AG04450 (cell line): ENCODE data around the gene CRIM1. TPM values are rescaled to one million over a fixed set of nuclear protein-coding genes. Genes with fewer than 3 reads are reported as not detected.

ENCODE experiments used
- CTCF ChIA-PET: fragments of 300-600, 350-600 bp; formaldehyde crosslinking; extraction: SDS; loops from one replicate; lab custom pipeline; 2022; ENCODE audit warnings: antibody characterized with exemption, inconsistent platforms; lab: Charles Lee
- POLR2A ChIA-PET: fragments of 350-600 bp; formaldehyde crosslinking; extraction: SDS; loops from one replicate; lab custom pipeline; 2021; ENCODE audit warnings: antibody characterized with exemption, inconsistent platforms; lab: Yijun Ruan, JAX
- DNase-seq: peaks from one replicate; pipeline ENCODE4 v3.0.0-alpha.2; 2011; ENCODE audit warnings: low read depth, low spot score
- H3K27ac ChIP-seq: one replicate; pipeline ENCODE4 v1.5.1; 2012; ENCODE audit warnings: low read depth, low read length, control low read depth
- H3K27me3 ChIP-seq: one replicate; pipeline ENCODE4 v1.6.0; 2012; ENCODE audit warnings: low read length; ENCODE audit not compliant: control insufficient read depth, insufficient read depth
- H3K4me3 ChIP-seq: 2 replicates; pipeline ENCODE4 v1.5.1; 2011; ENCODE audit warnings: mild to moderate bottlenecking, low read depth, low read length, control low read depth
- H3K9me3 ChIP-seq: 2 replicates; pipeline ENCODE4 v1.5.1; 2012; ENCODE audit warnings: low read length; ENCODE audit not compliant: control insufficient read depth, insufficient read depth
- polyA plus RNA-seq: library from polyadenylated mRNA; depleted of rRNA; stranded (reverse); fragments of >200 nt; gene quantifications from 2 replicates; pipeline ENCODE4 v1.2.3, GENCODE V29; 2011
- TF ChIP-seq, protein P1 (sequence below): IDR thresholded peaks from 2 replicates; pipeline ENCODE4 v1.5.1; 2011; ENCODE audit warnings: low read depth, low read length, control low read depth, inconsistent platforms

Gene CRIM1
- polyA plus RNA-seq, 1 experiment = 142 TPM

DNA sequence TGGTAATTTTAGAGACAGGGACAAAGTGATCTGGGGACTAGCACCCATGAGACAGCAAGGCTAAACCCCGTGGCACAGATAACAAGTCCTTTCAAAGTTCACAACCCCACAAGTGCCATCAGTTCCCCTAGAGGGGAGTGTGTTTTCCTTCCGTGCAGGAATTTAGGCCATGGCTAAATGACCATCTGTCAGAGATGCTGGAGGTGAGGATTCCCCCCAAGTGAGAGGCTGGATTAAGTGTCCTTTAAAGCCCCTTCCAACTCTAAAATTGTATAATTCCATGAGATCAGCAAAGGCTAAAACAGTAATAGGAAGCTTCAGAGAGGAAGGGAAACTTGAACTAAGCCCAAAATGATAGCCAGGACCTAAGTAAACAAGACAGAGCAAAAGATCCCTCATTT, 233.7 kb downstream of the CRIM1 start:
- ChIA-PET CTCF (interaction anchor here (1.2 kb wide), 1 partner anchor 82 kb away, joined by 3 read pairs; no protein-coding TSS in a partner anchor), POLR2A (no interaction called here)
- Histone ChIP-seq H3K27me3 (no peaks in the 10 kb centered on the region), H3K9me3 (no peaks in the 10 kb centered on the region), H3K27ac (no peak overlapping the region), H3K4me3 (no peak overlapping the region)
- TF ChIP-seq, protein P1, sequence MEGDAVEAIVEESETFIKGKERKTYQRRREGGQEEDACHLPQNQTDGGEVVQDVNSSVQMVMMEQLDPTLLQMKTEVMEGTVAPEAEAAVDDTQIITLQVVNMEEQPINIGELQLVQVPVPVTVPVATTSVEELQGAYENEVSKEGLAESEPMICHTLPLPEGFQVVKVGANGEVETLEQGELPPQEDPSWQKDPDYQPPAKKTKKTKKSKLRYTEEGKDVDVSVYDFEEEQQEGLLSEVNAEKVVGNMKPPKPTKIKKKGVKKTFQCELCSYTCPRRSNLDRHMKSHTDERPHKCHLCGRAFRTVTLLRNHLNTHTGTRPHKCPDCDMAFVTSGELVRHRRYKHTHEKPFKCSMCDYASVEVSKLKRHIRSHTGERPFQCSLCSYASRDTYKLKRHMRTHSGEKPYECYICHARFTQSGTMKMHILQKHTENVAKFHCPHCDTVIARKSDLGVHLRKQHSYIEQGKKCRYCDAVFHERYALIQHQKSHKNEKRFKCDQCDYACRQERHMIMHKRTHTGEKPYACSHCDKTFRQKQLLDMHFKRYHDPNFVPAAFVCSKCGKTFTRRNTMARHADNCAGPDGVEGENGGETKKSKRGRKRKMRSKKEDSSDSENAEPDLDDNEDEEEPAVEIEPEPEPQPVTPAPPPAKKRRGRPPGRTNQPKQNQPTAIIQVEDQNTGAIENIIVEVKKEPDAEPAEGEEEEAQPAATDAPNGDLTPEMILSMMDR = no peak
- DNase-seq = no peak

DNA sequence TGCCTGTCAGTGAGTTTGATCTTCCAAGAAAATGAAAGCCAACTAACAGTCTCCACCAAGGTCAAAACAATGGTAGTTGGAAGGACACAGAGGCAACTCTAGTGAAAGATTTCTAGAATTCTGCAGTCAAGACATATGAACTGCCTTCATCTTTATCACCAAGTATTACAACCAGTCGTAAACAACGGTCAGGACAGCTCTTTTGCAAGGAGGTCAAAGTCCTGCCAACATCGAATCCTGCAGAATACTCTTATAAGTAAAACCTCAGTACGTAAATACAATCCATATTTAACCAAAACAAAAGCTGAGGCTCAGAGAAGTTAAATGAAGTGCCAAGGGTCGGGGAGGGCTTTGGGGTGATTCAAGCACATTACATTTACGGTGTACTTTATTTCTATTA, 239.3 kb downstream of the CRIM1 start:
- POLR2A ChIA-PET = no interaction called here
- TF ChIP-seq, protein P1 = no peak
- Histone ChIP-seq H3K4me3 (no peak overlapping the region), H3K27ac (no peak overlapping the region), H3K9me3 (no peaks in the 10 kb centered on the region), H3K27me3 (no peaks in the 10 kb centered on the region)
- CTCF ChIA-PET = no interaction called here
- DNase-seq = no peak

DNA sequence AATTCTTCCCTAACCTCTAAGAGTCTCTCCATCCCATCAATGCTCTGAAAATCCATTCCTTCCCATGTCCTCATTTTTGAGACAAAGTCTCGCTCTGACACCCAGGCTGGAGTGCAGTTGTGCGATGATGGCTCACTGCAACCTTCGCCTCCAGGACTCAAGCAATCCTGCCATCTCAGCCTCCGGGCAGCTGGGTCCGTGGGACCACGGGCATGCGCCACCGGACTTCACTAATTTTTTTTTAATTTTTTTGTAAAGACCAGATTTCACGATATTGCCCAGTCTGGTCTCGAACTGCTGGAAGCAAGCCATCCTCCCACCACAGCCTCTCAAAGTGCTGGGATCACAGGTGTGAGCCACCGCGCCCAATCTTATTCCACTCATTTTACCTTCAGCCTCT, 240.8 kb downstream of the CRIM1 start:
- DNase-seq = no peak
- Histone ChIP-seq H3K27ac (no peak overlapping the region), H3K4me3 (peak overlapping the region; percentile 88), H3K27me3 (no peaks in the 10 kb centered on the region), H3K9me3 (no peaks in the 10 kb centered on the region)
- ChIA-PET CTCF (no interaction called here), POLR2A (no interaction called here)
- TF ChIP-seq, protein P1 = no peak

DNA sequence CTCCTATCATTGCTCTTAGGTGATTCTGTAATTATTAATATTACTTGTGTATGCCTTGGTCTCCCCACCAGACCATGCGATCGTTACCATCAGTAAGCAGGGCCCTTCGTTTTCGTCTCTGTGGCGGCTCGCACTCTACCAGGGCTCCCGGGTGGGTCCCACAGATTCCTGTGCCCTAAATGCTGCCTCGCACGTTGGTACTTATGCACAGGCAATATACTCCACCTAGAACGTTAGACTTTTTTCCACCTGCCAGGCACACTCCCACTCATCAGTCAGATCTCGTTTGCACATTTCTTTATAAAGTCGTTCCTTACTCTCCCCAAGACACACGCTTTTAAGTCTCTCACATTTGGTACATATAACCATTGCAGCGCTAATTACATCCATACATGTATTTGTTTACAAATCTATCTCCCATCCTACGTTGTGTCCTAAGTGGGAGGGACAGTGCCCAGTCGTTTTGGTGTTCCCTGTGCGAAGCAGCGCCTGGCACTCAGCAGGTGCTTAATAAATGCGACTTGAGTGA, 241.5 kb downstream of the CRIM1 start:
- CTCF ChIA-PET = interaction anchor here (1.0 kb wide), 1 partner anchor 15 kb away, joined by 3 read pairs; no protein-coding TSS in a partner anchor
- TF ChIP-seq, protein P1 = no peak

DNA sequence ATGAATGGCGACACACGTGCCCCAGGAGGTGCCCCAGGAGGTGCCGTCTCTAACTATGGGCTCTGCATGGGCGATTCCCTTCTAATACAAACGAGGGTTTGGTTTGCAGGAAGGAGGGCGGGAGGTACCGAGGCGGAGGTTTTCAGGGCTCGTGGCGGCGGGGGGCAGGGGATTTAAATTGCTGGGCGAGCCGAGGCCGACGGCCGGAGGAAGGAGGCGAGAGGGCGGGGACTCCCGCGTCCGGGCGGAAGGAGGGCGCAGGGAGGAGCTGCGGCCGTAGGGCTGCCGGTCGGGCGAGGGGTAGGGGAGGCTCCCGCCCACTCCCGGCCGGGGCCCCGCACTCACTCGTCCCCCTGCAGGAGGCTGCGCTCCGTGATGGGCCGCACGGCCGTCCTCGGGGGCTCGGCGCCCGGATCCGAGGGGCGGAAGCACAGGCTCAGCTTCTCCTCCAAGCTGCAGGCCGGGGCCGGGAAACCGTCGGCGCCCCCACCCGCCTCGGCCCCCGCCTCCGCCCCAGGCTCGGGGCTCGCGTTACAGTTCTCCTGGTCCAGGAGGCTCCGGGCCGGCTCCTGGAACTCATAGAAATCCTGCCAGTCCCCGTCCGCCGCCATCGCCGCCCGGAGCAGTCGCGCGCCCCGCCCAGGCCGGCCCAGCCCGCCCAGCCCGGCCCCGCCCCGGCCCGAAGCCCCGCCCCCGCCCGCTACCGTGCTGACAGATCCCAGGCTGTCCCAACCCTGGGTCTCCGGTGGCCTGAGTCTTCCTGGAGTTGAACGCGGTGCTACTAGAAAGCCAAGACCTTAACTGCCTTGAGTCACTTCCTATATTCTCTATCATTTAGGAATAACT, 242.2 kb downstream of the CRIM1 start, which contains the start of gene FEZ2:
Gene FEZ2, minus strand, starts transcription at position 637 of the 846 bp plus-strand sequence. Its CDS starts 26 bp downstream, at position 611.
- TF ChIP-seq, protein P1 = no peak
- Histone ChIP-seq H3K27me3 (no peaks in the 10 kb centered on the region), H3K4me3 (peak within 1 kb of the TSS; percentile 88), H3K27ac (peak within 1 kb of the TSS; percentile 47), H3K9me3 (no peaks in the 10 kb centered on the region)
- ChIA-PET POLR2A (interaction anchor here (0.8 to 1.7 kb wide), 4 partner anchors 10 to 41 kb away, joined by 3 to 5 read pairs (median 4); no protein-coding TSS in a partner anchor), CTCF (interaction anchor here (1.0 kb wide), 1 partner anchor 14 kb away, joined by 3 read pairs; no protein-coding TSS in a partner anchor)
- DNase-seq = peak; percentile 29

More for the DNA sequence above, 241.5 kb downstream of the CRIM1 start:
- no peaks in the 10 kb centered on the region for H3K9me3 ChIP-seq
- POLR2A ChIA-PET = interaction anchor here (1.0 to 1.7 kb wide), 3 partner anchors 10 to 40 kb away, joined by 3 to 5 read pairs (median 3); no protein-coding TSS in a partner anchor
- DNase-seq = no peak
- peak overlapping the region; percentile 21 for H3K27ac ChIP-seq
- H3K4me3 ChIP-seq = peak overlapping the region; percentile 88
- no peaks in the 10 kb centered on the region for H3K27me3 ChIP-seq
